Right lobe of liver (tissue), 4 donors: ENCODE measurements around the gene C1orf216.

Experiments used
- CTCF ChIP-seq, 4 donors: fragments of 200-600 bp in 3 of 4; fragments of 450-650 bp in 1 of 4; IDR thresholded peaks; one replicate each; pipeline versions ENCODE4 v1.5.1 to v1.8.0; 2016 to 2022; ENCODE audit warnings: antibody characterized with exemption in 4 of 4, mild to moderate bottlenecking in 2 of 4
- POLR2A ChIP-seq: fragments of 450-650 bp; IDR thresholded peaks from one replicate; pipeline ENCODE4 v1.6.1; 2017; ENCODE audit warnings: antibody characterized with exemption, mild to moderate bottlenecking
- donor health status: DM: no; HTN: no; CAD: no.
- donor health status: DM: no; HTN: no; CAD: no.
- donor health status: DM: no; HTN: yes; CAD: no.

GRCh38 chr1:35737120-35737519 is 18.4 kb upstream of the C1orf216 start:
- no peak for TF ChIP-seq CTCF (IDR thresholded peaks at IDR 0.05)
- no peak for TF ChIP-seq POLR2A
